ENCODE results near the gene GCNT3.

DNA sequence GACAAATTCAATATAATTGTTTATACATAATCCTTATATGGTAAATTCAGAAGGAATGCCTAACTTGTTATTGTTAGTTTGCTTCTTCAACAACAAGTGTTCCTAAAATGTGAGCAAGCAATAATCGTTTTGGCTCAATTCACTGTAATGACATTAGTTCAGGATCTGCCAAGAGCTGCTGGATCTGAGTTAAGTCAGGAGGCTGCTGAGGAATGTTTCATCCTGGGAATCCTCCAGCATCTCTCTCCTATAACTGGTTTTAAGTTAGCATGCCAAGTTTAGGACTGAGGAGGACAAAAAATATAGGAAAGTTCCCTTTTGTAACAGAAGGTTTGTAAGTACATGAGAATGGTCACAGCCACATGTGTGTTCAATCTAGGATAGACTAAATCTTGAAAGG is 50.7 kb downstream of the GCNT3 start:
- TF ChIP-seq, protein P1, sequence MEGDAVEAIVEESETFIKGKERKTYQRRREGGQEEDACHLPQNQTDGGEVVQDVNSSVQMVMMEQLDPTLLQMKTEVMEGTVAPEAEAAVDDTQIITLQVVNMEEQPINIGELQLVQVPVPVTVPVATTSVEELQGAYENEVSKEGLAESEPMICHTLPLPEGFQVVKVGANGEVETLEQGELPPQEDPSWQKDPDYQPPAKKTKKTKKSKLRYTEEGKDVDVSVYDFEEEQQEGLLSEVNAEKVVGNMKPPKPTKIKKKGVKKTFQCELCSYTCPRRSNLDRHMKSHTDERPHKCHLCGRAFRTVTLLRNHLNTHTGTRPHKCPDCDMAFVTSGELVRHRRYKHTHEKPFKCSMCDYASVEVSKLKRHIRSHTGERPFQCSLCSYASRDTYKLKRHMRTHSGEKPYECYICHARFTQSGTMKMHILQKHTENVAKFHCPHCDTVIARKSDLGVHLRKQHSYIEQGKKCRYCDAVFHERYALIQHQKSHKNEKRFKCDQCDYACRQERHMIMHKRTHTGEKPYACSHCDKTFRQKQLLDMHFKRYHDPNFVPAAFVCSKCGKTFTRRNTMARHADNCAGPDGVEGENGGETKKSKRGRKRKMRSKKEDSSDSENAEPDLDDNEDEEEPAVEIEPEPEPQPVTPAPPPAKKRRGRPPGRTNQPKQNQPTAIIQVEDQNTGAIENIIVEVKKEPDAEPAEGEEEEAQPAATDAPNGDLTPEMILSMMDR (IDR thresholded peaks at IDR 0.05) = no peak
- TF ChIP-seq POLR2A (IDR thresholded peaks at IDR 0.05) = no peak

All from heart left ventricle (tissue), 13 donors.